ENCODE measurements around the gene TRPC4AP. TPM values are rescaled to one million over a fixed set of nuclear protein-coding genes. Genes with fewer than 3 reads are reported as not detected.

The TRPC4AP gene
- polyA plus RNA-seq, 2 of the 4 experiments (the other 2 are of a cell fraction) = 51.4 to 55.3 TPM

GRCh38 chr20:35117629-35118028 is 25.0 kb upstream of the TRPC4AP start:
- no peak overlapping the region for H3K4me3 ChIP-seq
- DNase-seq (ENCODE audit: low read depth in 1 of 2, low spot score in 1 of 2) (no peak), ATAC-seq (no peak), FAIRE-seq (no peak)
- WGBS (ENCODE audit: missing lambda C conversion rate) = 94% methylated on average over 1 of the region's 1 CpG
- ChIA-PET POLR2A (no interaction called here), CTCF (interaction anchor here (0.7 to 1.5 kb wide), 2 partner anchors 22 to 106 kb away, joined by 3 to 6 read pairs; no protein-coding TSS in a partner anchor)
- TF ChIP-seq SREBF2 (IDR thresholded peaks at IDR 0.05) (no peak), KDM1A (IDR thresholded peaks at IDR 0.05; ENCODE audit: low read depth) (no peak), NR3C1 (IDR thresholded peaks at IDR 0.05) (no peak), RFX5 (IDR thresholded peaks at IDR 0.05) (no peak), MAZ (IDR thresholded peaks at IDR 0.05; ENCODE audit: borderline replicate concordance, low read depth, low read length) (no peak), FOSB (CRISPR knock-in tag; IDR thresholded peaks at IDR 0.05) (no peak), HOXA7 (CRISPR knock-in tag; IDR thresholded peaks at IDR 0.05) (no peak), FOXS1 (CRISPR knock-in tag; IDR thresholded peaks at IDR 0.05) (no peak)
- TF ChIP-seq, protein P1, sequence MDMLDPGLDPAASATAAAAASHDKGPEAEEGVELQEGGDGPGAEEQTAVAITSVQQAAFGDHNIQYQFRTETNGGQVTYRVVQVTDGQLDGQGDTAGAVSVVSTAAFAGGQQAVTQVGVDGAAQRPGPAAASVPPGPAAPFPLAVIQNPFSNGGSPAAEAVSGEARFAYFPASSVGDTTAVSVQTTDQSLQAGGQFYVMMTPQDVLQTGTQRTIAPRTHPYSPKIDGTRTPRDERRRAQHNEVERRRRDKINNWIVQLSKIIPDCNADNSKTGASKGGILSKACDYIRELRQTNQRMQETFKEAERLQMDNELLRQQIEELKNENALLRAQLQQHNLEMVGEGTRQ (IDR thresholded peaks at IDR 0.05) = no peak
- H3K27ac ChIP-seq = no peak overlapping the region
- H3K4me1 ChIP-seq = no peaks in the 10 kb centered on the region
- H3K9me3 ChIP-seq = no peaks in the 10 kb centered on the region
- no peak overlapping the region for H3K4me2 ChIP-seq

DNA sequence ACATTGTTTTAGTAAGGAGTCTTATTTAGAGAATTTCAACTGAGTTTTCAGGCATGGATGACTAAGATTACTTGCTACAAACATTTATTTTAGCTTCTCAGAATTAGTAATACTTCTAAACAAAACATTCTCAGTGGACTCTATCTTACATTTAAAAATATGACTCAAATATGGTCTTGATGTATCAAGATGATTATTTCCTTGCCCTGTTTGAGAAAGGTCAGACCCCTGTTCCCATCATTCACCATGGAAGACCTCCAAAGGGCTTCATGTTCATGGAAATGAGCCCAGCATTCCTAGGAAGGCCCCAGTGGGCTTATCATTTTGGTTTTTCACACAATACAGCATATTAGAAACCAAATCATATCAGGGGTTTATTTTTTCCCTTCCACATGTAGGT is 24.6 kb upstream of the TRPC4AP start:
- no peaks in the 10 kb centered on the region for H3K9me3 ChIP-seq
- ATAC-seq = no peak
- no peak for DNase-seq (ENCODE audit: low read depth in 1 of 2, low spot score in 1 of 2)
- no peak overlapping the region for H3K4me3 ChIP-seq
- ChIA-PET POLR2A (no interaction called here), CTCF (interaction anchor here (0.7 to 1.5 kb wide), 2 partner anchors 21 to 106 kb away, joined by 3 to 6 read pairs; no protein-coding TSS in a partner anchor)
- H3K4me2 ChIP-seq = no peak overlapping the region
- no peak for TF ChIP-seq RARB (CRISPR knock-in tag; IDR thresholded peaks at IDR 0.05)
- no peak for TF ChIP-seq KDM5A (IDR thresholded peaks at IDR 0.05)
- TF ChIP-seq JUN (IDR thresholded peaks at IDR 0.05) = no peak
- TF ChIP-seq, protein P2, sequence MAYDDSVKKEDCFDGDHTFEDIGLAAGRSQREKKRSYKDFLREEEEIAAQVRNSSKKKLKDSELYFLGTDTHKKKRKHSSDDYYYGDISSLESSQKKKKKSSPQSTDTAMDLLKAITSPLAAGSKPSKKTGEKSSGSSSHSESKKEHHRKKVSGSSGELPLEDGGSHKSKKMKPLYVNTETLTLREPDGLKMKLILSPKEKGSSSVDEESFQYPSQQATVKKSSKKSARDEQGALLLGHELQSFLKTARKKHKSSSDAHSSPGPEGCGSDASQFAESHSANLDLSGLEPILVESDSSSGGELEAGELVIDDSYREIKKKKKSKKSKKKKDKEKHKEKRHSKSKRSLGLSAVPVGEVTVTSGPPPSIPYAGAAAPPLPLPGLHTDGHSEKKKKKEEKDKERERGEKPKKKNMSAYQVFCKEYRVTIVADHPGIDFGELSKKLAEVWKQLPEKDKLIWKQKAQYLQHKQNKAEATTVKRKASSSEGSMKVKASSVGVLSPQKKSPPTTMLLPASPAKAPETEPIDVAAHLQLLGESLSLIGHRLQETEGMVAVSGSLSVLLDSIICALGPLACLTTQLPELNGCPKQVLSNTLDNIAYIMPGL (CRISPR knock-in tag; IDR thresholded peaks at IDR 0.05; ENCODE audit: borderline replicate concordance) = no peak
- no peak for TF ChIP-seq ZSCAN20 (CRISPR knock-in tag; IDR thresholded peaks at IDR 0.05)
- no peak for TF ChIP-seq NFE2L2 (conservative IDR thresholded peaks at IDR 0.05; ENCODE audit: low read length)
- no peak for TF ChIP-seq SMC3 (IDR thresholded peaks at IDR 0.05)
- TF ChIP-seq FOSL2 (IDR thresholded peaks at IDR 0.05) = no peak
- no peak for TF ChIP-seq FOSL2 (CRISPR knock-in tag; IDR thresholded peaks at IDR 0.05)
- TF ChIP-seq ELK1 (IDR thresholded peaks at IDR 0.05; ENCODE audit: low read depth, low read length) = no peak
- TF ChIP-seq MAZ (IDR thresholded peaks at IDR 0.05; ENCODE audit: borderline replicate concordance, low read depth, low read length) = no peak
- no peak for TF ChIP-seq MAFK (IDR thresholded peaks at IDR 0.05; ENCODE audit: partially characterized antibody)
- TF ChIP-seq, protein P3, sequence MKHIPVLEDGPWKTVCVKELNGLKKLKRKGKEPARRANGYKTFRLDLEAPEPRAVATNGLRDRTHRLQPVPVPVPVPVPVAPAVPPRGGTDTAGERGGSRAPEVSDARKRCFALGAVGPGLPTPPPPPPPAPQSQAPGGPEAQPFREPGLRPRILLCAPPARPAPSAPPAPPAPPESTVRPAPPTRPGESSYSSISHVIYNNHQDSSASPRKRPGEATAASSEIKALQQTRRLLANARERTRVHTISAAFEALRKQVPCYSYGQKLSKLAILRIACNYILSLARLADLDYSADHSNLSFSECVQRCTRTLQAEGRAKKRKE (CRISPR knock-in tag; IDR thresholded peaks at IDR 0.05; ENCODE audit: low read depth) = no peak
- no peak for TF ChIP-seq ESRRA (IDR thresholded peaks at IDR 0.05; ENCODE audit: borderline replicate concordance, low read length)
- no peak for TF ChIP-seq TP53 (CRISPR knock-in tag; IDR thresholded peaks at IDR 0.05)
- TF ChIP-seq FOXS1 (CRISPR knock-in tag; IDR thresholded peaks at IDR 0.05) = no peak
- no peak for TF ChIP-seq EHMT2 (IDR thresholded peaks at IDR 0.05; ENCODE audit: low read depth)
- TF ChIP-seq HOXB13 (CRISPR knock-in tag; IDR thresholded peaks at IDR 0.05; ENCODE audit: low read depth) = no peak
- no peak for TF ChIP-seq HOXB5 (CRISPR knock-in tag; IDR thresholded peaks at IDR 0.05)
- TF ChIP-seq, protein P4, sequence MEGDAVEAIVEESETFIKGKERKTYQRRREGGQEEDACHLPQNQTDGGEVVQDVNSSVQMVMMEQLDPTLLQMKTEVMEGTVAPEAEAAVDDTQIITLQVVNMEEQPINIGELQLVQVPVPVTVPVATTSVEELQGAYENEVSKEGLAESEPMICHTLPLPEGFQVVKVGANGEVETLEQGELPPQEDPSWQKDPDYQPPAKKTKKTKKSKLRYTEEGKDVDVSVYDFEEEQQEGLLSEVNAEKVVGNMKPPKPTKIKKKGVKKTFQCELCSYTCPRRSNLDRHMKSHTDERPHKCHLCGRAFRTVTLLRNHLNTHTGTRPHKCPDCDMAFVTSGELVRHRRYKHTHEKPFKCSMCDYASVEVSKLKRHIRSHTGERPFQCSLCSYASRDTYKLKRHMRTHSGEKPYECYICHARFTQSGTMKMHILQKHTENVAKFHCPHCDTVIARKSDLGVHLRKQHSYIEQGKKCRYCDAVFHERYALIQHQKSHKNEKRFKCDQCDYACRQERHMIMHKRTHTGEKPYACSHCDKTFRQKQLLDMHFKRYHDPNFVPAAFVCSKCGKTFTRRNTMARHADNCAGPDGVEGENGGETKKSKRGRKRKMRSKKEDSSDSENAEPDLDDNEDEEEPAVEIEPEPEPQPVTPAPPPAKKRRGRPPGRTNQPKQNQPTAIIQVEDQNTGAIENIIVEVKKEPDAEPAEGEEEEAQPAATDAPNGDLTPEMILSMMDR (IDR thresholded peaks at IDR 0.05) = no peak
- H3K27ac ChIP-seq = no peak overlapping the region
- no peaks in the 10 kb centered on the region for H3K4me1 ChIP-seq
- no peak for FAIRE-seq
